Epithelial cell of esophagus (primary cell): ENCODE data around the gene ADAM11.
A peak's percentile ranks its signal among the peaks of the same experiment; 100 is the strongest.

ENCODE experiments used
- DNase-seq: peaks from one replicate; pipeline ENCODE4 v3.0.0; 2010; ENCODE audit warnings: low read depth
- H3K4me3 ChIP-seq: 2 replicates; pipeline ENCODE4 v1.5.1; 2011; ENCODE audit warnings: mild to moderate bottlenecking, low read length, control low read depth
- TF ChIP-seq, protein P1 (sequence below): IDR thresholded peaks from 2 replicates; pipeline ENCODE4 v1.5.1; 2011; ENCODE audit warnings: low read depth, mild to moderate bottlenecking, low read length, control low read depth, inconsistent platforms; ENCODE audit not compliant: insufficient read depth; ENCODE audit errors: missing control alignments

The ADAM11 gene

DNA sequence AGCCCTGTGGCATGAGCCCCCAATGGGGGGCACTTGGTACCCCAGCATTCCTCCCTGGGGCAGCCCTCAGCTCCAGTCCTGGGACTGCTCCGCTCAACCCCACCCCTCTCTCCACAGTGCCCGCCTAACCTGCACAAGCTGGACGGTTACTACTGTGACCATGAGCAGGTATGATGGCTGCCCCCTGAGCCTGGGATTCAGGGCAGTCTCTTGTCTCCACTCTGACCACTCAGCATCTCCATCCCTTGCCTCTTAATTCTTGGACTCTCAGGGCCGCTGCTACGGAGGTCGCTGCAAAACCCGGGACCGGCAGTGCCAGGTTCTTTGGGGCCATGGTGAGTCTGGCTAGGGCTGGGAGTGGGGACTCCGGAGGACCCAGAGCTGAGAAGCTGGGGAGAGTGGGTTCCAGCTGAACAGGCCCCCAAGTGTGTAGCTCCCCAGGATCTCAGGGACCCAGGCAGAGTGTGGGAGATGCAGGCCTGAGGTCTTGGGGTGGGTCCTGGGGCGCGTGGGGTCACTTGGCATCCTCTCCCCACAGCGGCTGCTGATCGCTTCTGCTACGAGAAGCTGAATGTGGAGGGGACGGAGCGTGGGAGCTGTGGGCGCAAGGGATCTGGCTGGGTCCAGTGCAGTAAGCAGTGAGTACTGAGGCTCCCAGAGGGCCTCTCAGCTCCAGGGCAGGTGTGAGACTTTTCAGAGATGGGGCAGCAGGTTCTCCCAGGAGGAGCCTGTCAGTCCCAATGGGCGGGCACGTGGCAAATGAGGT lies 18.0 kb downstream of the ADAM11 start:
- DNase-seq: no peak
- no peak overlapping the region for H3K4me3 ChIP-seq
- TF ChIP-seq, protein P1, sequence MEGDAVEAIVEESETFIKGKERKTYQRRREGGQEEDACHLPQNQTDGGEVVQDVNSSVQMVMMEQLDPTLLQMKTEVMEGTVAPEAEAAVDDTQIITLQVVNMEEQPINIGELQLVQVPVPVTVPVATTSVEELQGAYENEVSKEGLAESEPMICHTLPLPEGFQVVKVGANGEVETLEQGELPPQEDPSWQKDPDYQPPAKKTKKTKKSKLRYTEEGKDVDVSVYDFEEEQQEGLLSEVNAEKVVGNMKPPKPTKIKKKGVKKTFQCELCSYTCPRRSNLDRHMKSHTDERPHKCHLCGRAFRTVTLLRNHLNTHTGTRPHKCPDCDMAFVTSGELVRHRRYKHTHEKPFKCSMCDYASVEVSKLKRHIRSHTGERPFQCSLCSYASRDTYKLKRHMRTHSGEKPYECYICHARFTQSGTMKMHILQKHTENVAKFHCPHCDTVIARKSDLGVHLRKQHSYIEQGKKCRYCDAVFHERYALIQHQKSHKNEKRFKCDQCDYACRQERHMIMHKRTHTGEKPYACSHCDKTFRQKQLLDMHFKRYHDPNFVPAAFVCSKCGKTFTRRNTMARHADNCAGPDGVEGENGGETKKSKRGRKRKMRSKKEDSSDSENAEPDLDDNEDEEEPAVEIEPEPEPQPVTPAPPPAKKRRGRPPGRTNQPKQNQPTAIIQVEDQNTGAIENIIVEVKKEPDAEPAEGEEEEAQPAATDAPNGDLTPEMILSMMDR: no peak

DNA sequence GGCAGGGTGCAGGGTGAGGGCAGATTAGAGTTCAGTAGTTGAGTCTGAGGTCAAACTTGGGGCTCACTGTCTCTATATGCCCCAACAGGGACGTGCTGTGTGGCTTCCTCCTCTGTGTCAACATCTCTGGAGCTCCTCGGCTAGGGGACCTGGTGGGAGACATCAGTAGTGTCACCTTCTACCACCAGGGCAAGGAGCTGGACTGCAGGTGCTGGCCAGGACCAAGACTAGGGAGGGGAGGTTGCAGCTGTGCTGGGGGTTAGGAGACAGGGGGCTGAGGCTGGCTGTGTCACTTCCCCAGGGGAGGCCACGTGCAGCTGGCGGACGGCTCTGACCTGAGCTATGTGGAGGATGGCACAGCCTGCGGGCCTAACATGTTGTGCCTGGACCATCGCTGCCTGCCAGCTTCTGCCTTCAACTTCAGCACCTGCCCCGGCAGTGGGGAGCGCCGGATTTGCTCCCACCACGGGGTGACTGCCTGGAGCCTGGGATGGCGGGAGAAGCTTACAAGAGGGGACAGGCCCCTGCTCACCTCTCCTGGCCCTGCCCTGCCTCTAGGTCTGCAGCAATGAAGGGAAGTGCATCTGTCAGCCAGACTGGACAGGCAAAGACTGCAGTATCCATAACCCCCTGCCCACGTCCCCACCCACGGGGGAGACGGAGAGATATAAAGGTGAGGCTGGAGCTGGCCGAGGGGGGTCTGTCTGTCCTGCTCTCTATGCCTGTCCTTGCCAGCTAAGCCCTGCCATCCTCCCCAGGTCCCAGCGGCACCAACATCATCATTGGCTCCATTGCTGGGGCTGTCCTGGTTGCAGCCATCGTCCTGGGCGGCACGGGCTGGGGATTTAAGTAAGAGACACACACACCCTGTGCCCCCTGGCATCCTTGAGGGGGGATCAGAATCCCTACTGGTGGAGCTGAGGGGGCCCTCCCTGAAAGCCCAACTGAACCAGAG lies 18.9 kb downstream of the ADAM11 start:
- H3K4me3 ChIP-seq: no peak overlapping the region
- TF ChIP-seq, protein P1: no peak
- DNase-seq: no peak

DNA sequence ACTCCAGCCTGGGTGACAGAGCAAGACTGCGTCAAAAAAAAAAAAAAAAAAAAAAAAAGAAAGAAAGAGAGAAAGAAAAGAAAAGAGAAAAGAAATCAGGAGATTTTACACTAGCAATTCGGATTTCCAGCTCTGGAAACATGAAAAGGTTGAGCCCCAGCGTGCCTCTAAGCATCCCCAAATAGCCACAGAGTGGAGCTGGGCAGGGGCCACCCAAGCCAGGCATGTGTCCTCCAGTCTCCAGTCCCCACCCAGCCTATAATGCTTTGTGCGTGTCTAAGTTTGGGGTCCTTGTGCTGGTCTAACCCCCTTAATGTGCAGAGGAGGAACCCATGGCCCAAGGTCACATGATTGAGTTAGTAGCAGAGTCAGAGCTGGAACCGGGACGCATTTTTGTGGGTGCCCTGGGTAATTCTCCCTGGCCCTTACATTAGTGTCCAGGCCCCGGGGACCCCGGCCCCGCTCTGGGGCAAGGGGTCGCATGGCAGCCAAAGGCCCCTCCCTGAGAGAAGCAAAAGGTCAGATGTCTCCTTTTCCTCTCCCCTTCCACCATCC lies 19.9 kb downstream of the ADAM11 start:
- TF ChIP-seq, protein P1: no peak
- DNase-seq: no peak
- H3K4me3 ChIP-seq: no peak overlapping the region

DNA sequence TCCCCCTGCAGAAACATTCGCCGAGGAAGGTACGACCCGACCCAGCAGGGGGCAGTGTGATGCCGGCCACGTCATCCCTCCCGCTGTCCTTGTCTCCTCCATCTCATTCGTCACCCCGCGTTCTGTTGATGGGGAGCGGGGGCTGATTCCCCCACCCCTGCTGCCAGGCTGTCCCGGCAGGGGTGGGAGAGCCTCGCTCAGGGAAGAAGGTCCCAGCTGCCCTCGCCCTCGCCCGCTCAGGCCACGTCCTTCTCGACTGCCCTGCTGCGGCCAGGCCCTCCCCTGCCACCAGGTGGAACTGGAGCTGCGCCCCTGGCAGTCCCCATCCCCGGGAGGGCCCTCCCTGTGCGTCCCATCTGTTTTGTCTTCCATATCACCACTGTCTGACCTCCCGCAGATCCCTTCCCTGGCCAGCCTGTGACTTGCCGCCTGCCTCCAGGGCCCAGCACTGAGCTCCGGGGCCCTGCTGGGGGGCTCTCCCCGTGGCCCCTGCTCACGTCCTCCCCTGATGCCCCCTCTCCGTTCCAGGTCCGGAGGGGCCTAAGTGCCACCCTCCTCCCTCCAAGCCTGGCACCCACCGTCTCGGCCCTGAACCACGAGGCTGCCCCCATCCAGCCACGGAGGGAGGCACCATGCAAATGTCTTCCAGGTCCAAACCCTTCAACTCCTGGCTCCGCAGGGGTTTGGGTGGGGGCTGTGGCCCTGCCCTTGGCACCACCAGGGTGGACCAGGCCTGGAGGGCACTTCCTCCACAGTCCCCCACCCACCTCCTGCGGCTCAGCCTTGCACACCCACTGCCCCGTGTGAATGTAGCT lies 20.6 kb downstream of the ADAM11 start:
- TF ChIP-seq, protein P1: peak; percentile 84
- peak; percentile 73 for DNase-seq
- H3K4me3 ChIP-seq: peak overlapping the region; percentile 35

DNA sequence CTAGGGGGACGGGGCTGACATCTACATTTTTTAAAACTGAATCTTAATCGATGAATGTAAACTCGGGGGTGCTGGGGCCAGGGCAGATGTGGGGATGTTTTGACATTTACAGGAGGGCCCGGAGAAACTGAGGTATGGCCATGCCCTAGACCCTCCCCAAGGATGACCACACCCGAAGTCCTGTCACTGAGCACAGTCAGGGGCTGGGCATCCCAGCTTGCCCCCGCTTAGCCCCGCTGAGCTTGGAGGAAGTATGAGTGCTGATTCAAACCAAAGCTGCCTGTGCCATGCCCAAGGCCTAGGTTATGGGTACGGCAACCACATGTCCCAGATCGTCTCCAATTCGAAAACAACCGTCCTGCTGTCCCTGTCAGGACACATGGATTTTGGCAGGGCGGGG lies 21.4 kb downstream of the ADAM11 start:
- DNase-seq: no peak
- TF ChIP-seq, protein P1: no peak
- no peak overlapping the region for H3K4me3 ChIP-seq

DNA sequence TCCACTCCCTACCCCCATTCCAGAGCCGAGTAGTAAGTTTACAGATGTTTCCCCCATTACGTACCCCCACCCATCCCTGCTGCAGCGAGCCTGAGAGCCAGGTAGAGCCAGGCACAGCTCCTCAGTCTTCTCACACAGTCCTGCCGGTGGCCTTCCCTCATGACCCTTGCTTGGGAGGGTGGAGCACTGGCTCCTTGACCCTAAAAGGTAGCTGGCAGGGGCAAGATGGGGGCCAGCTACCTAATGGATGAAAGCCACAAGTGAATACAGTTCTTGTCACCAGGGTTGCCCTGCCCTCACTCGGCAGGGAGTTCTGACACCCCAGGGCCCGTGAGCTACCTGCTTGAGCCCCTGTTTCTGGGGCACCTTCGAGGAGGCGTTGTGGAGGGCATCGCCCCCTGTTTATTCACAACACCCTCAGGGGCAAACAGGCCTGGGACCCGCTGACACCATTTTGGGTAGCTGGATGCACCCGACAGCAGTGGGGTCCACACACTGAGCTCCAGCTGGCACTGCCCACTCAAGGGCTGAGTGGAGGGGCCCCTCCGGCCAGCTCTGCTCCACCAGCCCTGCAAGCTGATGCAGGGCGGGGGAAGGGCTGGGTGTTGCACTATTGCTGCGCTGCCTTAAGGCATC lies 22.2 kb downstream of the ADAM11 start:
- H3K4me3 ChIP-seq: no peak overlapping the region
- DNase-seq: no peak
- TF ChIP-seq, protein P1: no peak
